Colonic mucosa (tissue), 4 donors: ENCODE measurements around the gene PRKAR1B. TPM values are rescaled to one million over a fixed set of nuclear protein-coding genes. Genes with fewer than 3 reads are reported as not detected.

Experiments used
- DNase-seq: peaks from one replicate; pipeline ENCODE4 v3.0.0-alpha.2; 2020
- H3K27ac ChIP-seq: fragments of 200-600 bp; one replicate; pipeline ENCODE4 v1.8.0; 2021
- H3K27me3 ChIP-seq: fragments of 200-600 bp; one replicate; pipeline ENCODE4 v1.8.0; 2021
- H3K36me3 ChIP-seq: fragments of 200-600 bp; one replicate; pipeline ENCODE4 v1.8.0; 2021
- H3K4me1 ChIP-seq: fragments of 200-600 bp; one replicate; pipeline ENCODE4 v1.8.0; 2021; ENCODE audit warnings: mild to moderate bottlenecking
- H3K4me3 ChIP-seq: fragments of 200-600 bp; one replicate; pipeline ENCODE4 v1.8.0; 2021
- H3K9ac ChIP-seq, 2 donors: one replicate each; pipeline ENCODE4 v1.7.0; 2013; ENCODE audit warnings: control low read depth in 2 of 2, low read depth in 2 of 2, low read length in 2 of 2
- H3K9me3 ChIP-seq: fragments of 200-600 bp; one replicate; pipeline ENCODE4 v1.8.0; 2021
- intact Hi-C: fragments of 100-400 bp; cut with DNase I; formaldehyde crosslinking; loops from one replicate; pipeline ENCODE4 v1.14.1; 2022
- total RNA-seq, 2 donors: library from RNA; stranded (reverse); fragmentation: NEBNext Ultra II Directional in 1 of 2; extraction: Animal tissue kit (Norgen Biotek cat#: 25700) in 1 of 2; gene quantifications; one replicate each; pipeline ENCODE4 v1.2.1, GENCODE V29; 2021
- TF ChIP-seq, protein P1 (sequence below): fragments of 200-600 bp; IDR thresholded peaks from one replicate; pipeline ENCODE4 v1.8.0; 2022; ENCODE audit warnings: antibody characterized with exemption, mild to moderate bottlenecking
- donor health status: healthy.
- donor health status: DM: no; HTN: no; CAD: no.
- donor health status: DM: no; HTN: no; CAD: no.

The PRKAR1B gene
- total RNA-seq, 2 donors from 2014 or later = 19.2 to 32.8 TPM

DNA sequence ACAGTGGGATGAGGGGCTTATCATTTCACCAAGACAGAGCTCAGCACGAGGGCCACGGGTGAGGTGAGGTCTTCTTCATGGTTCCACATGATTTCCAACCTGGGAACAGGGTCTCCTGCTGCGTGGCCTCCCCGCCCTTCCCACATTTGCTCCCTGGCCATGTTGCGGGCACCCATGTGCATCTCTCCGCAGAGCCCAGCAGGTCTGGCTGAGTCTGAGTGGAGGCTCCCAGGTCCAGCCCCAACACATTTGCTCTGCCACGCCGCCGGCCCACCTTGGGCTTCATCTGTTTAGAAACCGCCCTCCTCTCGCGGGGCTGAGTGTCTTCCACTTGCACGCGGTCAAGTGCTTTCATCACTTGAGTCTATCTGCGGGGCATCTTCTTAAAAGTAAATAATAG is 14.8 kb upstream of the PRKAR1B start:
- Histone ChIP-seq H3K27me3 (no peaks in the 10 kb centered on the region), H3K27ac (no peak overlapping the region), H3K9me3 (no peaks in the 10 kb centered on the region), H3K4me1 (no peaks in the 10 kb centered on the region), H3K9ac (no peak overlapping the region), H3K4me3 (no peak overlapping the region), H3K36me3 (no peaks in the 10 kb centered on the region)
- no peak for DNase-seq
- TF ChIP-seq, protein P1, sequence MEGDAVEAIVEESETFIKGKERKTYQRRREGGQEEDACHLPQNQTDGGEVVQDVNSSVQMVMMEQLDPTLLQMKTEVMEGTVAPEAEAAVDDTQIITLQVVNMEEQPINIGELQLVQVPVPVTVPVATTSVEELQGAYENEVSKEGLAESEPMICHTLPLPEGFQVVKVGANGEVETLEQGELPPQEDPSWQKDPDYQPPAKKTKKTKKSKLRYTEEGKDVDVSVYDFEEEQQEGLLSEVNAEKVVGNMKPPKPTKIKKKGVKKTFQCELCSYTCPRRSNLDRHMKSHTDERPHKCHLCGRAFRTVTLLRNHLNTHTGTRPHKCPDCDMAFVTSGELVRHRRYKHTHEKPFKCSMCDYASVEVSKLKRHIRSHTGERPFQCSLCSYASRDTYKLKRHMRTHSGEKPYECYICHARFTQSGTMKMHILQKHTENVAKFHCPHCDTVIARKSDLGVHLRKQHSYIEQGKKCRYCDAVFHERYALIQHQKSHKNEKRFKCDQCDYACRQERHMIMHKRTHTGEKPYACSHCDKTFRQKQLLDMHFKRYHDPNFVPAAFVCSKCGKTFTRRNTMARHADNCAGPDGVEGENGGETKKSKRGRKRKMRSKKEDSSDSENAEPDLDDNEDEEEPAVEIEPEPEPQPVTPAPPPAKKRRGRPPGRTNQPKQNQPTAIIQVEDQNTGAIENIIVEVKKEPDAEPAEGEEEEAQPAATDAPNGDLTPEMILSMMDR = no peak
- intact Hi-C loops = no loop called here

DNA sequence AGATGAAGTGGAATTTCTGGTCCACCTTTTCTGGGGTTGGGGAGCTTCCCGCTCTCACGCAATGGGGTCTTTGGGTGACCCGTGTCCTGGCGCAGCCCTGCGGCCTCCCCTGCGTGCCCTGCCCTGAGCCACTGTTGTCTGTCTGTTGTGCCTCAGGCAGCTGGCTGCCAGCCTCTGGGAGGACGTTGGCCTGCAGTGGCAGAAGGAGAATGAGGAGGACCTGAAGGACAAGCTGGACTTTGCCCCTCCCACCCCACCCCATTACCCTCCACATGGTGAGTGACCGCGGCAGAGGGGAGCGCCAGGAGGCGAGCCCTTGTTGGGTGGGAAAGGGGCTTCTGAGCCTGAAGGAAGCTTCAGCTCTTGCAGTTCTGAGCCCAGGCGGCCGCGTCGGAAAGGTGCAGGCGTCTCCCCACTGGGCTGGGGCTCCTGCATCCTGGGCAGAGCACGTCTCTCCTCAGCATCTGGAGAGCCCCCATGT is 14.2 kb upstream of the PRKAR1B start:
- no peaks in the 10 kb centered on the region for H3K27me3 ChIP-seq
- no peak overlapping the region for H3K9ac ChIP-seq
- H3K27ac ChIP-seq = no peak overlapping the region
- H3K4me1 ChIP-seq = no peaks in the 10 kb centered on the region
- H3K36me3 ChIP-seq = no peaks in the 10 kb centered on the region
- H3K9me3 ChIP-seq = no peaks in the 10 kb centered on the region
- DNase-seq = no peak
- intact Hi-C loops = no loop called here
- no peak overlapping the region for H3K4me3 ChIP-seq
- TF ChIP-seq, protein P1 = no peak

DNA sequence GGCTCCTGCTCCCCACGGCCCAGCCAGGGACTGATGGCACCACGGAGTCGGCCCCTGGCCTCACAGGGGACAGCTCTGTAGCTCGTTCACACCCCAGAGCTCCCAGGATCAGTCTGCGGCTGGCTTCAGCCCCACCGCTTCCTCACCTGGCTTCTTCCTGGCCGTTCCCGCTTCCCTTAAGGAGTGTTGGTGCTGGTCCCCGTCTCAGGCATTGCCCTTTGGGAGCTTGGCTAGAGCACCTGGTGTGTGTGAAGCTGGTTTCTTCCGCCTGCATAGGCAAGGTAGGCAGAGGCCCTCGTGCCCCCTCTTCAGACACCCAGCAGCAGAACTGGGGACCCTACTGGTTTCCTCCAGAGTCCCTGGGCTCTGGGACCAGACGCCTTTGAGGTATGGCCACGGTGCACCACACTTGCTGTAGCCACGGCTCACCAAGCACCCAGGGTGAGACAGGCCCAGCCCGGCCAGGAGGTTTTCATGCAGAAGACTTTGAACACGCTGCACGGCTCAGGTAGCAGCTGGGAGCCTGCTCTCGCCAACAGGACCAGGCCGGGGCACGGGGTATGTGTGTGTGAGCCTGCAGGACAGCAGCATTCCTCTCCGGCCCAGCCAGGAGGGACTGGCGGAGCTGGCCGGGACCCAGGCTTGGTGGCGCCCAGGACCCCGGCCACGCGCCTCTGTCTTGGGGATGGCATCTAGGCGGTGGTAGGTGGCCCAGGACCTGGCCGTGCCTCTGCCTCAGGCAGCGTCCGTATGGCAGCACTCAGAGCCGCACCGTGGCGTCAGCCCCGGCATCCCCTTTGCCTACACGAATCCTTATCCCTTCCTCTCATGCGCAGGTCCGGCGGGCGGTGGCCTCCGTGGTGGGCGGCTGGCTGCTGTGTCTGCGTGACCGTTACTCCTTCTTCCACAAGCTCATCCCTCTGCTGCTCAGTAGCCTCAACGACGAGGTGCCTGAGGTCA is 13.2 kb upstream of the PRKAR1B start:
- Histone ChIP-seq H3K4me3 (no peak overlapping the region), H3K4me1 (no peaks in the 10 kb centered on the region), H3K27ac (no peak overlapping the region), H3K9me3 (no peaks in the 10 kb centered on the region), H3K36me3 (no peaks in the 10 kb centered on the region), H3K9ac (no peak overlapping the region), H3K27me3 (no peaks in the 10 kb centered on the region)
- intact Hi-C loops = no loop called here
- no peak for DNase-seq
- TF ChIP-seq, protein P1 = no peak

DNA sequence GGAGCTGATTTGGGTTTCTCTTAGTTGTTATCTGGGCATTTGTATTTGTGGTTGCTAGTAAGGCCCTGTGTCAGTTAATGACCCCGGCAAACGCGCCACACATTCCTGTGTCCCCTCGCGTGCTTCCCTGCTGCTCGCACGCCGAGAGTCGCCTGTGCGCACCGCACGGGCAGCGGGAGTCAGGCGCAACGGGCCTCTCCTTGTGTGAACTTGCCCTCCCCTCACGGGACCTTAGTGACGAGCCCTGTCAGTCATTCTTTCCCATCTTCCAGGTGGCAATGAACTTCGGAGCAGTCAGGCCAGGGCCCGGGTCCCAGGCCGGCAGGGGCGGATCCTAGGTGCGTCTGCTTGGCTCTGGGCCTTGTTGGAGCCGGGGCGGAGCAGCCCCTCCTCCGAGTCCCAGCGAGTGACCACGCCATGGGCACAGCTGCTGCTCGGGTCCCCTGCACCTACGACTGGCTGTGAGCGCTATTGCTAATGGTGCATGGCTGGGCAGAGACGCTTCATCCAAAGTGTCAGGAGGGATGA is 12.4 kb upstream of the PRKAR1B start:
- Histone ChIP-seq H3K27ac (no peak overlapping the region), H3K36me3 (no peaks in the 10 kb centered on the region), H3K9me3 (no peaks in the 10 kb centered on the region), H3K9ac (no peak overlapping the region), H3K4me3 (no peak overlapping the region), H3K4me1 (no peaks in the 10 kb centered on the region), H3K27me3 (no peaks in the 10 kb centered on the region)
- TF ChIP-seq, protein P1 = no peak
- DNase-seq = no peak
- intact Hi-C loops = no loop called here

DNA sequence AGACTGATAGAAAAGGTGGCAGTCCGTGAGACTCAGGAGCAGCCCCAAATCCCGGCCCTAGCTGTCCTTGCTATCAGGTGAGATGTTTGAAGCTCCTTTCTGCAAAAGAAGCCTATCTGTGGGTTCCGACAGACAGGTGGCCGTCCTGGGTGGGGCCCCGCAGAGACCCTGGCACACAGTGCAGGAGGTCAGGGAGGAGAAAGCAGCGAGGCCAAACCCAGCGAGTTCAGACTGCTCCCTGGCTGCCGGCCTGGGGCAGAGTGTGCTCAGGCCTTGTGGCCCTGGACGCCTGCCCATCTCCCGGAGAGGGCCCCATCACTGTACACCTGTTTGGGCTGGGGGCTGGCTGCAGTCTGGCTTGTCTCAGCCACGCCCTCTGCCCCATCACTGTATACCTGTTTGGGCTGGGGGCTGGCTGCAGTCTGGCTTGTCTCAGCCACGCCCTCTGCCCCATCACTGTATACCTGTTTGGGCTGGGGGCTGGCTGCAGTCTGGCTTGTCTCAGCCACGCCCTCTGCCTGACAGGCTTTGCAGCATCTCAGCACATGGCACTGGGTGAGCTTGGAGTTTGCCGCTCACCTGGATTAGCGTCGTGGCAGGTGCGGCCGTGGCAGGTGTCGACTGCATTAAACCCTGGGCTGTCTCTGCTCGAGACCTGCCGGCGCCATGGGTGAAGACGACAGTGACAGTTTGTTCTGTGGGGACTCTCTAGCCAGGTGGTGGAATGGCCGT is 11.8 kb upstream of the PRKAR1B start:
- TF ChIP-seq, protein P1 = no peak
- Histone ChIP-seq H3K27me3 (no peaks in the 10 kb centered on the region), H3K9me3 (no peaks in the 10 kb centered on the region), H3K4me3 (no peak overlapping the region), H3K9ac (no peak overlapping the region), H3K36me3 (no peaks in the 10 kb centered on the region), H3K27ac (no peak overlapping the region), H3K4me1 (no peaks in the 10 kb centered on the region)
- intact Hi-C loops = no loop called here
- no peak for DNase-seq
